Duodenal mucosa (tissue), 2 donors: ENCODE results near the gene DNAJB2.
"Not testable (repeated sequence)": the region's sequence is repeated elsewhere in the genome, so short reads cannot be mapped to it uniquely, and the experiment has no call there.

Source experiments
- H3K27ac ChIP-seq: one replicate; pipeline ENCODE4 v1.7.0; 2013; ENCODE audit warnings: low read depth, low read length
- H3K27me3 ChIP-seq, 2 donors: one replicate each; pipeline ENCODE4 v1.7.0; 2013; ENCODE audit warnings: low read length in 2 of 2, control low read depth in 1 of 2; ENCODE audit not compliant: insufficient read depth in 2 of 2, control insufficient read depth in 1 of 2
- H3K36me3 ChIP-seq, 2 donors: one replicate each; pipeline ENCODE4 v1.7.0; 2013; ENCODE audit warnings: low read length in 2 of 2, control low read depth in 1 of 2; ENCODE audit not compliant: insufficient read depth in 2 of 2, control insufficient read depth in 1 of 2
- H3K4me1 ChIP-seq, 2 donors: one replicate each; pipeline ENCODE4 v1.7.0; 2013; ENCODE audit warnings: low read length in 2 of 2, control low read depth in 1 of 2; ENCODE audit not compliant: insufficient read depth in 2 of 2, control insufficient read depth in 1 of 2
- H3K4me3 ChIP-seq, 2 donors: one replicate each; pipeline ENCODE4 v1.7.0; 2013; ENCODE audit warnings: low read length in 2 of 2, low read depth in 1 of 2
- H3K9ac ChIP-seq, 2 donors: one replicate each; pipeline ENCODE4 v1.7.0; 2013; ENCODE audit warnings: low read length in 2 of 2, low read depth in 1 of 2
- H3K9me3 ChIP-seq, 2 donors: one replicate each; pipeline ENCODE4 v1.7.0; 2013; ENCODE audit warnings: low read length in 2 of 2, control low read depth in 1 of 2; ENCODE audit not compliant: control insufficient read depth in 1 of 2

The DNAJB2 gene

GRCh38 chr2:219298759-219299371 is 19.7 kb downstream of the DNAJB2 start:
- H3K4me3 ChIP-seq, result peak overlapping the region in 1 of 2 donors; percentile 17
- H3K27ac ChIP-seq, result no peak overlapping the region
- peak overlapping the region in 1 of 2 donors; percentile 57 for H3K9ac ChIP-seq
- H3K4me1 ChIP-seq, result peaks cover 10 to 16% of the 10 kb centered on the region in 2 donors
- no peaks in the 10 kb centered on the region for H3K36me3 ChIP-seq
- no peaks in the 10 kb centered on the region for H3K9me3 ChIP-seq
- H3K27me3 ChIP-seq, result peaks cover 22 to 31% of the 10 kb centered on the region in 2 donors

- H3K27me3 ChIP-seq, result peaks cover 24 to 31% of the 10 kb centered on the region in 2 donors
- no peak overlapping the region for H3K27ac ChIP-seq
- H3K36me3 ChIP-seq, result no peaks in the 10 kb centered on the region
- H3K9ac ChIP-seq, result no peak overlapping the region
- H3K4me1 ChIP-seq, result peaks cover 6 to 13% of the 10 kb centered on the region in 2 donors
- H3K9me3 ChIP-seq, result no peaks in the 10 kb centered on the region
- no peak overlapping the region for H3K4me3 ChIP-seq
These were observed 20.2 kb downstream of the DNAJB2 start for GRCh38 chr2:219299372-219299760.

GRCh38 chr2:219300022-219300421 is 20.9 kb downstream of the DNAJB2 start:
- no peak overlapping the region for H3K4me3 ChIP-seq
- peaks cover 24 to 31% of the 10 kb centered on the region in 2 donors for H3K27me3 ChIP-seq
- no peaks in the 10 kb centered on the region for H3K9me3 ChIP-seq

GRCh38 chr2:219302412-219302968 is 23.3 kb downstream of the DNAJB2 start:
- H3K27ac ChIP-seq, result no peak overlapping the region
- no peak overlapping the region for H3K4me3 ChIP-seq
- peaks cover 30 to 32% of the 10 kb centered on the region in 2 donors for H3K27me3 ChIP-seq
- H3K9ac ChIP-seq, result no peak overlapping the region
- no peaks in the 10 kb centered on the region for H3K36me3 ChIP-seq
- peaks cover 0 to 6% of the 10 kb centered on the region in 2 donors for H3K4me1 ChIP-seq
- no peaks in the 10 kb centered on the region for H3K9me3 ChIP-seq

More at GRCh38 chr2:219300022-219300421, 20.9 kb downstream of the DNAJB2 start:
- Histone ChIP-seq H3K9ac (no peak overlapping the region), H3K27ac (no peak overlapping the region), H3K36me3 (no peaks in the 10 kb centered on the region), H3K4me1 (peaks cover 2 to 8% of the 10 kb centered on the region in 2 donors)

- H3K9ac ChIP-seq, result no peak overlapping the region
- no peaks in the 10 kb centered on the region for H3K36me3 ChIP-seq
- no peak overlapping the region for H3K27ac ChIP-seq
- H3K27me3 ChIP-seq, result peaks cover 33 to 38% of the 10 kb centered on the region in 2 donors
- no peak overlapping the region for H3K4me3 ChIP-seq
- no peaks in the 10 kb centered on the region for H3K9me3 ChIP-seq
- no peaks in the 10 kb centered on the region for H3K4me1 ChIP-seq
These were observed 25.1 kb downstream of the DNAJB2 start for GRCh38 chr2:219304223-219304622.

- H3K27me3 ChIP-seq, result peaks cover 29 to 34% of the 10 kb centered on the region in 2 donors
These were observed 26.9 kb downstream of the DNAJB2 start for GRCh38 chr2:219306047-219306446.

GRCh38 chr2:219308142-219309101 is 29.3 kb downstream of the DNAJB2 start:
- Histone ChIP-seq H3K27ac (no peak overlapping the region), H3K27me3 (peaks cover 17 to 24% of the 10 kb centered on the region in 2 donors), H3K9ac (no peak overlapping the region)

More at GRCh38 chr2:219306047-219306446, 26.9 kb downstream of the DNAJB2 start:
- no peaks in the 10 kb centered on the region for H3K36me3 ChIP-seq
- H3K27ac ChIP-seq, result no peak overlapping the region
- H3K9ac ChIP-seq, result no peak overlapping the region
- no peaks in the 10 kb centered on the region for H3K4me1 ChIP-seq
- H3K9me3 ChIP-seq, result no peaks in the 10 kb centered on the region
- H3K4me3 ChIP-seq, result no peak overlapping the region

GRCh38 chr2:219309278-219309677 is 30.1 kb downstream of the DNAJB2 start, which contains the start of gene PTPRN:
TSS of gene PTPRN (minus strand) at chr2:219309401. CDS start at chr2:219309332, 69 bp downstream.
- Histone ChIP-seq H3K9me3 (no peaks in the 10 kb centered on the region), H3K4me3 (no peak within 1 kb of the TSS), H3K9ac (no peak within 1 kb of the TSS), H3K27ac (no peak within 1 kb of the TSS), H3K36me3 (no peaks in the 10 kb centered on the region), H3K27me3 (peaks cover 13 to 20% of the 10 kb centered on the region in 2 donors), H3K4me1 (no peaks in the 10 kb centered on the region)

More at GRCh38 chr2:219308142-219309101, 29.3 kb downstream of the DNAJB2 start:
- no peaks in the 10 kb centered on the region for H3K36me3 ChIP-seq
- no peaks in the 10 kb centered on the region for H3K9me3 ChIP-seq
- no peaks in the 10 kb centered on the region for H3K4me1 ChIP-seq
- no peak overlapping the region for H3K4me3 ChIP-seq

GRCh38 chr2:219312683-219313263 is 33.6 kb downstream of the DNAJB2 start:
- not testable (repeated sequence) for H3K27ac ChIP-seq, H3K9me3 ChIP-seq, H3K4me1 ChIP-seq, H3K4me3 ChIP-seq, H3K9ac ChIP-seq, H3K36me3 ChIP-seq
- peaks cover 9 to 12% of the 10 kb centered on the region in 2 donors for H3K27me3 ChIP-seq
